AG09309 (cell line): ENCODE data around the gene ESR1.
A peak's percentile ranks its signal among the peaks of the same experiment; 100 is the strongest.
"Not testable (repeated sequence)": the region's sequence is repeated elsewhere in the genome, so short reads cannot be mapped to it uniquely, and the experiment has no call there.

Experiments
- DNase-seq: peaks from one replicate; pipeline ENCODE4 v3.0.0-alpha.2; 2010; ENCODE audit warnings: low read depth
- H3K4me3 ChIP-seq: 2 replicates; pipeline ENCODE4 v1.5.1; 2011; ENCODE audit warnings: mild to moderate bottlenecking, low read depth, low read length, moderate library complexity; ENCODE audit not compliant: control insufficient read depth
- TF ChIP-seq, protein P1 (sequence below): IDR thresholded peaks from 2 replicates; pipeline ENCODE4 v1.5.1; 2011; ENCODE audit warnings: mild to moderate bottlenecking, low read depth, low read length, inconsistent platforms; ENCODE audit not compliant: insufficient read depth, control insufficient read depth; ENCODE audit errors: missing control alignments

The ESR1 gene

DNA sequence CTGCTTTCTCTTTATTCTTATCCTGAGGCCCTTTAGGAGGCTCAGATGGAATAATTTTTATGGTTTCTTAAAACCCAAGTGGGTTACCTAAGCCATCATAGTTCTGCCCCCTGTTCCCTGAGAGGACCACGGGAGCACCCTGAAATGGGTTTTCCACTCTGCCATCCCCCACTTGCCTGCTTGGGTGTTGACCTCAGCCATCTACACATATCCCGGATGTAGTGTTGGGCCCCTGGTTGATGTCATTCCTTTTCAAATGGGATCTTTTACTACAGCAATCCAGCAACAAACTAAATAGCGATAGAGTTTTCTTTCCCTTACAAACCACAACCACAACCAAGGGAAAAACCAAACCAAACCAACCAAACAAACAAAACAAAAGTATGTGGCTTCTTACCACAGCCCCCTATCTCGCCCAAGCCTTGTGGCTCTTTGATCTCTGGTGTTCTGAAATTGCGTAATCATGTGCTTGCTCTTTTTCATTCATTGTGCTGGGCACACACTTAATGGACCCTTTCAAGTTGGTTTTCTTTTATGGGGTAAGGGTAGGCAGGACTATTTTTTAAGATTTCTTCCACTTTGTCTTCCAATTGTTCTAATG is 154.9 kb downstream of the ESR1 start:
- TF ChIP-seq, protein P1, sequence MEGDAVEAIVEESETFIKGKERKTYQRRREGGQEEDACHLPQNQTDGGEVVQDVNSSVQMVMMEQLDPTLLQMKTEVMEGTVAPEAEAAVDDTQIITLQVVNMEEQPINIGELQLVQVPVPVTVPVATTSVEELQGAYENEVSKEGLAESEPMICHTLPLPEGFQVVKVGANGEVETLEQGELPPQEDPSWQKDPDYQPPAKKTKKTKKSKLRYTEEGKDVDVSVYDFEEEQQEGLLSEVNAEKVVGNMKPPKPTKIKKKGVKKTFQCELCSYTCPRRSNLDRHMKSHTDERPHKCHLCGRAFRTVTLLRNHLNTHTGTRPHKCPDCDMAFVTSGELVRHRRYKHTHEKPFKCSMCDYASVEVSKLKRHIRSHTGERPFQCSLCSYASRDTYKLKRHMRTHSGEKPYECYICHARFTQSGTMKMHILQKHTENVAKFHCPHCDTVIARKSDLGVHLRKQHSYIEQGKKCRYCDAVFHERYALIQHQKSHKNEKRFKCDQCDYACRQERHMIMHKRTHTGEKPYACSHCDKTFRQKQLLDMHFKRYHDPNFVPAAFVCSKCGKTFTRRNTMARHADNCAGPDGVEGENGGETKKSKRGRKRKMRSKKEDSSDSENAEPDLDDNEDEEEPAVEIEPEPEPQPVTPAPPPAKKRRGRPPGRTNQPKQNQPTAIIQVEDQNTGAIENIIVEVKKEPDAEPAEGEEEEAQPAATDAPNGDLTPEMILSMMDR: no peak
- DNase-seq: peak; percentile 32

DNA sequence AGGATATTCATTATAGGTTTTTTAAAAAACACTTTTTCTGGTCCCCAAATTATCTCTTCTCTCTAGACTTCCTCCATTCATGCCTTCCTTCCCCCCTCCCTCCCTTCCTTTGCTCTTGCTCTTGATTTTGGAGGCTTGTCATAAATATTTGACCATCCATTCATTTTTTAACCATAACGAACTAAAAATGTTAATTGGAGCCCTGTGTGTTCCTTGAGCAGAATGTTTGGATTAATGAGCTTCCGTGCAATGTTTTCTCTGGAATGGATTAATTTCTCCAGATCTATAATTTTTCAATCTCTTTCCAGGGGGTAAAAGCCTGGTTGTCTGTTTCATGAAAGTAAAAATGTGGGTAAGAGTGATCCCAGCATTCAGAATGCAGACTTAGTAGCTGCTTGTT is 155.5 kb downstream of the ESR1 start:
- no peak overlapping the region for H3K4me3 ChIP-seq
- TF ChIP-seq, protein P1: no peak
- DNase-seq: no peak

More for the DNA sequence above, 154.9 kb downstream of the ESR1 start:
- H3K4me3 ChIP-seq: no peak overlapping the region

DNA sequence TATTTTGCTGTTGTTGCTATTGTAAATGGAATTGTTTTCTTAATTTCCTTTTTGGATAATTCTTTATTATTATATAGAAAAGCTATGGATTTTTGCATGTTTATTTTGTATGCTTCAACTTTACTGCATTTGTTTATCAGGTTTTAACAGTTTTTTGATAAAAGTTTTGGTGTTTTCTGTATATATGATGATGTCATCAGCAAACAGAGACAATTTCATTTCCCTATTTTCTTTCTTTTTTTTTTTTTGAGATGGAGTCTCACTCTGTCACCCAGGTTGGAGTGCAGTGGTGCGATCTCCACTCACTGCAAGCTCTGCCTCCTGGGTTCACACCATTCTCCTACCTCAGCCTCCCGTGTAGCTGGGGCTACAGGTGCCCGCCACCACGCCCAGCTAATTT is 156.9 kb downstream of the ESR1 start:
- H3K4me3 ChIP-seq, DNase-seq: not testable (repeated sequence)

DNA sequence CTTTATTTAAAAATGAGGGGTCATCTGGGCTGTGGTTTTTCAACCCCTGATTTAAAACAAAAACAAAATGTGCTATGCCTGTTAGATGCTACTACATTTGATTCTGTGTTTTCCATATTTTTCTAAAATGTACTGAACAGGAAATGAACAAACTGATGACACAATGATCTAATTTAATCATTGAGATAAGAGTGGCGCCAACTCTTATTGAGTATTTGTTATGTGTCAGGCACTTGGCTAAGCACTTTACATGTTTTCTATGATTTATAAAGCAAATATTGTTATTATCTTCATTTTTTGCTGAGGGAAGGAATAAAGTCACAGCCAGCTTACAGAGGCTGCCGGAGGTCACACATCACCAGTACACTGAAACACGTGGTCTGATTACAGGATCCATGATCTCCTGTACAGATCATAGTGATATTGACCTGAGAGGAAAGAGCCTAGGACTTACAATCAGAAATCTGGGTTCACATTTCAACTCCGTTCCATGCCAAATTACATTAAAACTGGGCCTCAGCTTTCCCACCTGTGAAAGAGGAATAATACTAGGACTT is 166.7 kb downstream of the ESR1 start:
- DNase-seq: no peak
- H3K4me3 ChIP-seq: no peak overlapping the region
- TF ChIP-seq, protein P1: no peak

DNA sequence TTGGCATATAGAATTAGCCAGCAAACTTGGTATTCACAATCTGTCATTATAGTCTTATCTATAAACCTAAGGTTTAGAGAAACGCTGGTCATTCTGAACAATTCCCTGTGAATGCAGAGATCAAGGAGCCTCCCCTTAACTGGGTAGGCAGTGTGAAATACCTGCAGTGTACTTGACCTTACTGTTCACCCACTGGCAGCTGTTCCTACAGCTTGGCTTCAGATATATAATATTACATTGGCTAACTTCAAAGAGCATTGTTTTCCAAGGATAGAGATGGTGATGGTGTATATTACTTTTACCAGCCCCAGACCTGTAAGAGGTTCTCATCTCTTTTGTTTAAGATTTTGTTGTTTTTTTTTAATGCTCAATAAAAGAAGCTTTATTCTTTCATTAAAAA is 168.3 kb downstream of the ESR1 start:
- TF ChIP-seq, protein P1: no peak
- no peak for DNase-seq
- H3K4me3 ChIP-seq: no peak overlapping the region

DNA sequence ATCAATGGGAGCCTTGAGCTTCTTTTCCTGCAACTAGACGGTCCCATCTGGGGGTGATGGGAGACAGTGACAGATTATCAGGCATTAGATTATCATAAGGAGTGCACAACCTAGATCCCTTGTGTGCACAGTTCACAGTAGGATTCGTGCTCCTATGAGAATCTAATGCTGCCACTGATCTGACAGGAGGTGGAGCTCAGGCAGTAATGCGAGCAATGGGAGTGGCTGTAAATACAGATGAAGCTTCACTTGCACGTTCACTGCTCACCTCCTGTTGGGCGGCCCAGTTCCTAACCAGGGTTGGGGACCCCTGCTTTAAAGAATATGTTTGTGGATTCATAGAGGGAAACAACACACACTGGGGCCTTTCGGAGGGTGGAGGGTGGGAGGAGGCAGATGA is 180.7 kb downstream of the ESR1 start:
- not testable (repeated sequence) for DNase-seq, H3K4me3 ChIP-seq

DNA sequence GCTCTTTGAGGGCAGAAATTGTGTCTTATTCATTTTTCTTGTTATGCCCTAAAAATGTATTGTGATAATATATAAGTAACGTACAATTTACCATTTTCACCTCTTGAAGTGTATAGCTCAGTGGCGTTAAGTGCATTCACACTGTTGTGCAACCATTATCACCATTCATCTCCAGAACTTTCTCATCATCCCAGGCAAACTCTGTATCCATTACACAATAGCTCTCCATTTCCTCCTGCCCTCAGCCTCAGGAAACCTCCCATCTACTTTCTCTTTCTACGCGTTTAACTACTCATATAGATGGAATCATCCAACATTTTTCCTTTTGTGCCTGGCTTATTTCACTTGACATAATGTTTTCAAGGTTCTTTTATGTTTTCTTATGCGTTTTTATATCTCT is 184.6 kb downstream of the ESR1 start:
- H3K4me3 ChIP-seq: no peak overlapping the region
- TF ChIP-seq, protein P1: no peak
- DNase-seq: no peak

DNA sequence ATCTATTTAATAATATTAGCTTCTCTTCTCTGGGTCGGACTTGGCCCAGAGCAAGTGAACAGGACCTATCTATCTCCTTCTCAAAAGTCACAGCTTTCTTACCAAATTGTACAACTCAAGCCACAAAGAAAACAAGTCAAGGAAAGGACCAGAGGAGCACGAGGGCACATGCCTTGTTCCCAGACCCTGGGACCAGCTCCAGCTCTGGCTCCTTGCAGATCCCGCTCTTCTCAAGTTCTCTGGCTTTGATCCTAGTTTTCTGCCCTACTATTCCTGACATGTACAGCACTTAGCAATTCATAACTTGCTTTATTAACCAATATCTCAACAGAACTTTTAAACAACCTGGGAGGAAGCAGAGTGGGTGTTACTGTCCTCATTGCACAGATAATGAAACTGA is 185.9 kb downstream of the ESR1 start:
- TF ChIP-seq, protein P1: no peak
- DNase-seq: no peak
- H3K4me3 ChIP-seq: no peak overlapping the region
